Measurements from ENCODE around the gene PTPRN2. TPM values are rescaled to one million over a fixed set of nuclear protein-coding genes. Genes with fewer than 3 reads are reported as not detected.

PTPRN2 gene
- total and polyA plus RNA-seq, 2 of the 8 experiments (the other 6 are each of a cell fraction or from before 2014, with no cell fraction given), result 2.6 to 4.5 TPM

DNA sequence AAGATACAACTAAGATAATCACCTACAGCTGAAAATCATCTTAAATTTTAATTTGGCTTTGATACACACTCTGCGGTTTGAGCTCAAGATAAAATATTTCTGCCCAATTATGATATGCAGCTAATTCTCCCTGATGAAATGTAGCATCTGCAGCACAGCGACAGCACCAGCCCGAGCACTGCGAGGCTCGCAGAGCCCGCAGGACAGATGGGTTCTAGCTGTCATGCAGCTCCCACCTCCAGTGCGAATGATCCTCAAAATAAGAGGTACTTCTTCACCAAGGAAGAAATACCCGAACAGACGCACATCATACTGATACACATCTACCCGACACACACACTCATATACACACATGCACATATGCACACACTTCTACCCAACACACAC, 457.6 kb downstream of the PTPRN2 start:
- Histone ChIP-seq H3K14ac (ENCODE audit: insufficient read length) (no peak overlapping the region), H2BK20ac (ENCODE audit: low read length) (no peak overlapping the region), H3K4me1 (replicated peaks in 1 of 4; ENCODE audit: control insufficient read depth in 3 of 4, insufficient read depth in 4 of 4, low read length in 3 of 4) (no peaks in the 10 kb centered on the region; a peak in 1 of 7 replicates), H3K79me1 (ENCODE audit: low read depth, low read length) (peaks cover 4% of the 10 kb centered on the region), H3K18ac (ENCODE audit: extremely low read depth, low read length) (no peak overlapping the region), H4K8ac (ENCODE audit: extremely low read depth, insufficient read depth, low read length) (no peak overlapping the region), H3K4me2 (ENCODE audit: insufficient read depth in 1 of 2, low read depth in 2 of 2, low read length in 2 of 2) (no peak overlapping the region), H4K5ac (ENCODE audit: insufficient read length, low read depth, low read length) (no peak overlapping the region), H3K9me3 (ENCODE audit: insufficient read depth in 2 of 2, low read depth in 1 of 2, low read length in 1 of 2) (peaks cover 37% of the 10 kb centered on the region in 2 experiments), H3K23me2 (ENCODE audit: low read depth, low read length) (peaks cover 26% of the 10 kb centered on the region), H4K91ac (replicated peaks; ENCODE audit: insufficient read length, low read length) (no peak overlapping the region), H4K20me1 (replicated peaks in 1 of 2; ENCODE audit: control insufficient read depth in 1 of 2, insufficient read depth in 2 of 2, low read length in 2 of 2) (peaks cover 0 to 14% of the 10 kb centered on the region in 2 experiments), H3K56ac (replicated peaks; ENCODE audit: insufficient read length, low read depth, low read length) (no peak overlapping the region), H2AFZ (ENCODE audit: low read length) (no peak overlapping the region), H3K79me2 (ENCODE audit: control insufficient read depth in 1 of 2, insufficient read depth in 2 of 2, low read length in 2 of 2) (no peaks in the 10 kb centered on the region; a peak in 1 of 4 replicates), H3K9ac (replicated peaks in 1 of 4; ENCODE audit: extremely low read depth in 1 of 4, low read depth in 3 of 4, low read length in 3 of 4) (no peak overlapping the region), H3K4ac (replicated peaks; ENCODE audit: insufficient read length, low read depth, low read length) (no peak overlapping the region), H3K4me3 (ENCODE audit: extremely low read depth in 1 of 4, insufficient read depth in 2 of 4, low read depth in 3 of 4, low read length in 4 of 4) (no peak overlapping the region), H3K36me3 (ENCODE audit: control insufficient read depth in 2 of 4, insufficient read depth in 4 of 4, low read length in 3 of 4) (peaks cover 0 to 3% (median 0%) of the 10 kb centered on the region in 4 experiments; a peak in 1 of 8 replicates), H3K23ac (ENCODE audit: insufficient read length) (no peak overlapping the region), H2BK12ac (ENCODE audit: low read depth, low read length) (no peak overlapping the region), H2BK15ac (ENCODE audit: low read length) (no peak overlapping the region), H3K27ac (ENCODE audit: low read depth, low read length) (no peak overlapping the region), H3K27me3 (replicated peaks in 1 of 4; ENCODE audit: control insufficient read depth in 3 of 4, extremely low read depth in 1 of 4, insufficient read depth in 3 of 4, low read length in 3 of 4) (no peaks in the 10 kb centered on the region), H2BK120ac (replicated peaks; ENCODE audit: low read depth, low read length) (no peak overlapping the region), H2AK5ac (ENCODE audit: low read depth, low read length) (no peak overlapping the region; the same call in 1 of the 2 replicates), H2BK5ac (ENCODE audit: low read depth, low read length) (no peak overlapping the region)
- TF ChIP-seq, protein P1, sequence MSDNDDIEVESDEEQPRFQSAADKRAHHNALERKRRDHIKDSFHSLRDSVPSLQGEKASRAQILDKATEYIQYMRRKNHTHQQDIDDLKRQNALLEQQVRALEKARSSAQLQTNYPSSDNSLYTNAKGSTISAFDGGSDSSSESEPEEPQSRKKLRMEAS (IDR thresholded peaks at IDR 0.05), result no peak
- TF ChIP-seq BACH1 (IDR thresholded peaks at IDR 0.05; ENCODE audit: low read length) (no peak), NRF1 (IDR thresholded peaks at IDR 0.05; ENCODE audit: low read depth, low read length) (no peak), BCL11A (IDR thresholded peaks at IDR 0.05; ENCODE audit: low read depth in 2 of 2, low read length in 2 of 2) (no peak)
- DNase-seq (ENCODE audit: low read depth in 1 of 2, low spot score in 2 of 2) (no peak), FAIRE-seq (no peak)
- ChIA-PET POLR2A (ENCODE audit: partially characterized antibody) (no interaction called here), CTCF (ENCODE audit: partially characterized antibody) (no interaction called here)
- 86% methylated on average over 10 of the region's 10 CpGs; no CpG with 5 or more reads in 1 of the 2 experiments for WGBS, 2 experiments (ENCODE audit: extremely low coverage in 1 of 2, insufficient coverage in 1 of 2, insufficient read length in 1 of 2, insufficient replicate concordance in 2 of 2, low coverage in 1 of 2, low lambda C conversion rate in 2 of 2, missing lambda C conversion rate in 1 of 2)

Data from H1 (cell line).